Ishikawa (cell line): ENCODE data around the gene POLD3.

Experiments used
- CEBPB ChIP-seq: IDR thresholded peaks from 2 replicates; pipeline ENCODE4 v1.6.1; 2012
- CREB1 ChIP-seq: IDR thresholded peaks from 2 replicates; pipeline ENCODE4 v1.6.1; 2012; ENCODE audit warnings: low read depth
- EGR1 ChIP-seq: IDR thresholded peaks from 2 replicates; pipeline ENCODE4 v1.6.1; 2012
- EP300 ChIP-seq: IDR thresholded peaks from 2 replicates; pipeline ENCODE4 v1.6.1; 2012; ENCODE audit warnings: borderline replicate concordance
- FOXM1 ChIP-seq: IDR thresholded peaks from 2 replicates; pipeline ENCODE4 v1.6.1; 2012; ENCODE audit warnings: low read depth, borderline replicate concordance
- NFIC ChIP-seq: IDR thresholded peaks from 2 replicates; pipeline ENCODE4 v1.6.1; 2012
- RAD21 ChIP-seq: IDR thresholded peaks from 2 replicates; pipeline ENCODE4 v1.6.1; 2012; ENCODE audit warnings: low read depth
- TAF1 ChIP-seq: IDR thresholded peaks from 2 replicates; pipeline ENCODE4 v1.6.1; 2012; ENCODE audit warnings: low read depth, mild to moderate bottlenecking
- TCF12 ChIP-seq: IDR thresholded peaks from 2 replicates; pipeline ENCODE4 v1.6.1; 2012; ENCODE audit warnings: low read depth
- TEAD4 ChIP-seq: IDR thresholded peaks from 2 replicates; pipeline ENCODE4 v1.6.1; 2012
- YY1 ChIP-seq: IDR thresholded peaks from 2 replicates; pipeline ENCODE4 v1.6.1; 2012; ENCODE audit warnings: low read depth
- ZBTB7A ChIP-seq: IDR thresholded peaks from 2 replicates; pipeline ENCODE4 v1.6.1; 2012; ENCODE audit warnings: low read depth
- TF ChIP-seq, protein P1 (sequence below): IDR thresholded peaks from 2 replicates; pipeline ENCODE4 v1.6.1; 2012; ENCODE audit warnings: low read depth, mild to moderate bottlenecking
- TF ChIP-seq, protein P2 (sequence below): IDR thresholded peaks from 2 replicates; pipeline ENCODE4 v1.6.1; 2012
- TF ChIP-seq, protein P3 (sequence below): IDR thresholded peaks from 2 replicates; pipeline ENCODE4 v1.6.1; 2012

Gene POLD3

DNA sequence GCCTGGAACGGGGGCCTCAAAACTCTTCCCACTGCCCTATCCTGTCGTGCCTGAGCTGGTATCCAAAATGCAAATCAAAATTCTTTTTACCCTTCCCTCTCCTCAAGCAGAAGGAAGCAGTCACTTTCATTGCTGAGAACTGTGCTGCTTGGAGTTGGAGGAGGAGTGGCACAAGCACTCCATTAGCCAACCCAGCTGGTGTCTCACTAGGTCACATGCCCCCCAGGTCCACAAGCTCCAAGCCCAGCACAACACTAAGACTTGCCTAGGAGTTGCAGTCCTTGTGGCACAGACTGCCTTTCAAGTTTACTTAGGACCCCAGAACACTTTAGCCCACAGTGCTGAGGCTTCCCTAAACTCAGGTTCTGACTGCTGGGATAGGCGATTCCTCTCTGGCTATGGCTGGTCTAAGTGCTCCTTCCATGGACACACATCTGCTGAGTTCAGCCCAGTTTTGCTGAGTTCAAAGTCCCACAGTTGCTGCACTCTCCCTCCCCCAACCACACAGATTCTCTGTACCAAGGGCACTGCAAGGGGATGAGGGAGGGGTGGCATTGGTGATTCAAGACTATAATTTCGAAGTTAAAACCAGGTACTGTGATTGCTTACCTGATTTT lies 70.2 kb downstream of the POLD3 start:
- TF ChIP-seq CEBPB (no peak), CREB1 (no peak), TCF12 (no peak), ZBTB7A (no peak)

DNA sequence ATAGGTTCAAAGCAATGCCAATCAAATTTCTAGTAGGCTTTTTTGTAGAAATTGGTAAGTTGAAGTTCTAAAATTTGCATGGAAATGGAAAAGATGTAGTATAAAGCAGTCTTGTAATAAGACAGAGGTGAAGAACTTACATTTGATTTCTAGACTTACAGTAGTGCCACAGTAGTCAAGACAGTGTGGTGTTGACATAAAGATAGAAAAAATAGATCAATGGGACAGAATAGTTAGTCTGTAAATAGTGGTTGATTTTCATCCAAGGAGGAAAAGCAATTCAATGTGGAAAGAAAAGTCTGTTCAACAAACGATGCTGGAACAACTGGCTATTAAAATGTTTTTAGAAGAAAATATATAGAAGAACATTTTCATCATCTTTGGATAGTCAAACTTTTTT lies 70.9 kb downstream of the POLD3 start:
- no peak for TF ChIP-seq TCF12
- TF ChIP-seq TAF1: no peak
- TF ChIP-seq FOXM1: no peak
- TF ChIP-seq CEBPB: no peak
- TF ChIP-seq, protein P1, sequence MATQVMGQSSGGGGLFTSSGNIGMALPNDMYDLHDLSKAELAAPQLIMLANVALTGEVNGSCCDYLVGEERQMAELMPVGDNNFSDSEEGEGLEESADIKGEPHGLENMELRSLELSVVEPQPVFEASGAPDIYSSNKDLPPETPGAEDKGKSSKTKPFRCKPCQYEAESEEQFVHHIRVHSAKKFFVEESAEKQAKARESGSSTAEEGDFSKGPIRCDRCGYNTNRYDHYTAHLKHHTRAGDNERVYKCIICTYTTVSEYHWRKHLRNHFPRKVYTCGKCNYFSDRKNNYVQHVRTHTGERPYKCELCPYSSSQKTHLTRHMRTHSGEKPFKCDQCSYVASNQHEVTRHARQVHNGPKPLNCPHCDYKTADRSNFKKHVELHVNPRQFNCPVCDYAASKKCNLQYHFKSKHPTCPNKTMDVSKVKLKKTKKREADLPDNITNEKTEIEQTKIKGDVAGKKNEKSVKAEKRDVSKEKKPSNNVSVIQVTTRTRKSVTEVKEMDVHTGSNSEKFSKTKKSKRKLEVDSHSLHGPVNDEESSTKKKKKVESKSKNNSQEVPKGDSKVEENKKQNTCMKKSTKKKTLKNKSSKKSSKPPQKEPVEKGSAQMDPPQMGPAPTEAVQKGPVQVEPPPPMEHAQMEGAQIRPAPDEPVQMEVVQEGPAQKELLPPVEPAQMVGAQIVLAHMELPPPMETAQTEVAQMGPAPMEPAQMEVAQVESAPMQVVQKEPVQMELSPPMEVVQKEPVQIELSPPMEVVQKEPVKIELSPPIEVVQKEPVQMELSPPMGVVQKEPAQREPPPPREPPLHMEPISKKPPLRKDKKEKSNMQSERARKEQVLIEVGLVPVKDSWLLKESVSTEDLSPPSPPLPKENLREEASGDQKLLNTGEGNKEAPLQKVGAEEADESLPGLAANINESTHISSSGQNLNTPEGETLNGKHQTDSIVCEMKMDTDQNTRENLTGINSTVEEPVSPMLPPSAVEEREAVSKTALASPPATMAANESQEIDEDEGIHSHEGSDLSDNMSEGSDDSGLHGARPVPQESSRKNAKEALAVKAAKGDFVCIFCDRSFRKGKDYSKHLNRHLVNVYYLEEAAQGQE: no peak
- no peak for TF ChIP-seq YY1
- no peak for TF ChIP-seq ZBTB7A
- TF ChIP-seq, protein P2, sequence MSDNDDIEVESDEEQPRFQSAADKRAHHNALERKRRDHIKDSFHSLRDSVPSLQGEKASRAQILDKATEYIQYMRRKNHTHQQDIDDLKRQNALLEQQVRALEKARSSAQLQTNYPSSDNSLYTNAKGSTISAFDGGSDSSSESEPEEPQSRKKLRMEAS: no peak
- TF ChIP-seq CREB1: no peak
- no peak for TF ChIP-seq EGR1
- no peak for TF ChIP-seq TEAD4
- TF ChIP-seq RAD21: no peak
- TF ChIP-seq, protein P3, sequence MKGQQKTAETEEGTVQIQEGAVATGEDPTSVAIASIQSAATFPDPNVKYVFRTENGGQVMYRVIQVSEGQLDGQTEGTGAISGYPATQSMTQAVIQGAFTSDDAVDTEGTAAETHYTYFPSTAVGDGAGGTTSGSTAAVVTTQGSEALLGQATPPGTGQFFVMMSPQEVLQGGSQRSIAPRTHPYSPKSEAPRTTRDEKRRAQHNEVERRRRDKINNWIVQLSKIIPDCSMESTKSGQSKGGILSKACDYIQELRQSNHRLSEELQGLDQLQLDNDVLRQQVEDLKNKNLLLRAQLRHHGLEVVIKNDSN: no peak
- TF ChIP-seq EP300: no peak
- no peak for TF ChIP-seq NFIC

DNA sequence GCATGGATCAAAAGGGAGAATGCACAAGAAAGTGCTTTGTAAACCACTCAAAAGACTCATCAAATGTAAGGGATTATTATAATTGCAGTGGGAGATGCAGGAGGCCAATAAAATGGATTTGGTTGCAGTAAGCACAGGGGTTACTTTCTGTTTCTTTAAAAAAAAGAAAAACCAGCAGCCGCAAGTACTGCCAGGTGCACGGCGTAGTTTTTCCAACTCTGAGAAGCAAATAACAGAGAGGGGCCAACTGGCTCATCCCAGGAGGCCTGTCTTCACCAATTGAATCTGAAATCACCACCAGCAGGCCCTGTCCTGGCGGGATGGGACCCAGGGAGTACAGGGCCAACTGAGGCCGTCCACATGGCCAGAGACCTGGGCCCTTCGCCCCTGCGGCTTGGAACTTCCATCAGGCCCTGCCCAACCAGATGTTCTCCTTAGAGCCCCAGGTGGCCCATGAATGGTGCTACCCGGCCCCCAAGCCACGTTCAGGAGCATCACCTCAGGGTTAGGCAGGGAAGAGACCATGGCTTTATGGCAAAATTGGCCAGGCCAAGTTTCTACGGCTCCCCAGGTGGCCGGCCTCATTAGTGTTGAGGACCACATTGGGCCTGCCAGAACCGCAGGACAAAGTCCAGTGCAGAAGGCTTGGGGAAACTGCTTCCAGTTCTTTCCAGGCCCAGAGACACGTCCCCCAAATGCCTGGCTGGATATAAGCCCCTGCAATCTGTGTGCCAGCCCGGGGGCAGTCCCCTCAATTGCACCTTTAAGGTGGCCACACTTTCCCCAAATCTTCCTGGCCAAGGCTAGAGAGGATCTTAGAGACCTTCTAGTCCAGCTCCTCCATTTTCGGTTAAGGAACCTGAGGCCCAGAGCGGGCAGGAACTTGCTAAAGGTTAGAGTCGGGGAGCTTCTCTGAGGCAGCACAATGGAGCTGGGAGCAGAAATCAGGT lies 77.1 kb downstream of the POLD3 start:
- TF ChIP-seq TAF1 (no peak), ZBTB7A (no peak), FOXM1 (no peak), CEBPB (no peak), CREB1 (no peak), RAD21 (no peak), YY1 (no peak), TCF12 (no peak)
- TF ChIP-seq, protein P3: no peak
- TF ChIP-seq, protein P1: no peak

DNA sequence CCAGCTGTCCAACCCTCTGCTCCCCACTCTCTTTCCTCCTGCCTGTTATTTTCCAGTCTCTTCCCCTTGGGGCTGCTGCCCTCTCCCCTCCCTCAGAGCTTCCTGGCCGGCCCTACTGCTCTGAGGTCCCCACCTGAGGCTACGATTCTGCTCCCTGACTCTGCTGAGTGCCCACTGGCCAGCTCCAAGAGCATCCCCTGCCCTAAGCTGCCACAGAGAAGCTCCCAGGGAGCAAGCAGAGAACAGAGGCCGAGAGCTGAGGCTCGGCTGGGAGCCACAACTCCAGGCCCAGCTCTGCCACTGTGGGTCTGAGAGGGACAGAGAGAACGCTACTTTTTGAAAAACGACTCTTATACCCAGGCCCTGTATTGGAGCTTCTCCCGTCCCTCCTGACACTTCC lies 77.8 kb downstream of the POLD3 start:
- TF ChIP-seq ZBTB7A (no peak), CREB1 (no peak), RAD21 (no peak), EGR1 (no peak), FOXM1 (no peak), NFIC (no peak), TAF1 (no peak), CEBPB (no peak)
- TF ChIP-seq, protein P1: no peak
- TF ChIP-seq, protein P2: no peak
- TF ChIP-seq, protein P3: no peak
